HG02642 (cell line): ENCODE results near the gene NOB1.

Experiments
- ATAC-seq: cut with Tn5 transposase; IDR thresholded peaks from one replicate; pipeline ENCODE4 v1.9.1; 2021; ENCODE audit warnings: mild to moderate bottlenecking; ENCODE audit not compliant: unreplicated experiment, poor library complexity

NOB1 gene

DNA sequence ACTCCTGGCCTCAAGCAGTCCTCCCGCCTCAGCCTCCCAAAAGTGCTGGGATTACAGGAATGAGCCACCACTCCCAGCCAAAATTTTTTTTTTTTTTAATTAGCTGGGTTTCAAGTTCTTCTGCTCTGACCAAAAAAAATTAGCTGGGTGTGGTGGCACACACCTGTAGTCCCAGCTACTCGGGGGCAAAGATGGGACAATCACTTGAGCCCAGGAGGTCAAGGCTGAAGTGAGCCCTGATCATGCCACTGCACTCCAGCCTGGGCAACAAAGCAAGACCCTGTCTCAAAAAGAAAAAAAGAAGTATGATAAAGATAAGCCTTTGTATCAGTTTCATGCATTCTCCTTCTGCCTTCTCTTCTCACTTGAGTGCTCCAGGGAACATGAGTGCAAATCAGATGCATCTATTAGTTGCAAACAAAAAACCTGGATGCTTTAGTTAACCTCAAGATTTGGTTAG lies 30.3 kb downstream of the NOB1 start:
- no peak for ATAC-seq

DNA sequence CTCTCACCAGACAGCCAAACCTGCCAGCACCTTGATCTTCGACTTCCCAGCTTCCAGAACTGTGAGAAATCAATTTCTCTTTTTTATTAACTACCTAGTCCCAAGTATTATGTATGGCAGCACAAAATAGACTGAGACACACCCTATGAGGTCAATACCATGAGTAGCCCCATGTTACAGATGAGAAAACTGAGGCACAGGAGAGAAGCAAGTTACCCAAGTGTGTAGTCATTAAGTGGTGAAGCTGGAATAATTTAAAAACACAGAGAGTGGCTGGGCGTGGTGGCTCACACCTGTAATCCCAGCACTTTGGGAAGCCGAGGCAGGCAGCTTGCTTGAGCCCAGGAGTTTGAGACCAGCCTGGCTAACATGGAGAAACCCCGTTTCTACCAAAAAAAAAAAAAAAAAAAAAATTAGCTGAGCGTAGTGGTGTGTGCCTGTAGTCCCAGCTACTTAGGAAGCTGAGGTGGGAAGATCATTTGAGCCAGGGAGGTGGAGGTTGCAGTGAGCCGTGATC lies 33.2 kb downstream of the NOB1 start:
- no peak for ATAC-seq

DNA sequence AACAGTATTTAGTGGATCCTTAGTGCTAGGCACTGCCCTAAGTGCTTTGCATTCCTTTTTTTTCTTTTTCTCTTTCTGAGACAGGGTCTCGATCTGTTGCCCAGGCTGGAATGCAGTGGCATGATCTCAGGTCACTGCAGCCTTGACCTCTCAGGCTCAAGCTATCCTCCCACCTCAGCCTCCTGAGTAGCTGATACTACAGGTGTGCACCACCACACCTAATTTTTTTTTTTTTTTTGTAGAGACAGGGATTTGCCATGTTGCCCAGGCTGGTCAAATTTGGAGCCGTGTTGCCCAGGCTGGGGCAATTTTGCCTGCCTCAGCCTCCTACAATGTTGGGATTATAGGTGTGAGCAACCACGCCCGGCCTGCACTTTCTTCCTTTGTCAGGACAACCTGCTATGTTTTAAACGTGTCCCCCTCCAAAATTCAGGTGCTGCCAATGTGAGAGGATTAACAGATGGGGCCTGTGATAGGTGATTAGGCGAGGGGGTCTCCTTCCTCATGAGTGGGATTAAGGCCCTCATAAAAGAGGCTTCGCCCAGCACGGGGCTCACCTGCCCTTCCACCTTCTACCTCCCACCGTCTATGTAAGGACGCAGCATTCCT lies 33.8 kb downstream of the NOB1 start:
- no peak for ATAC-seq

DNA sequence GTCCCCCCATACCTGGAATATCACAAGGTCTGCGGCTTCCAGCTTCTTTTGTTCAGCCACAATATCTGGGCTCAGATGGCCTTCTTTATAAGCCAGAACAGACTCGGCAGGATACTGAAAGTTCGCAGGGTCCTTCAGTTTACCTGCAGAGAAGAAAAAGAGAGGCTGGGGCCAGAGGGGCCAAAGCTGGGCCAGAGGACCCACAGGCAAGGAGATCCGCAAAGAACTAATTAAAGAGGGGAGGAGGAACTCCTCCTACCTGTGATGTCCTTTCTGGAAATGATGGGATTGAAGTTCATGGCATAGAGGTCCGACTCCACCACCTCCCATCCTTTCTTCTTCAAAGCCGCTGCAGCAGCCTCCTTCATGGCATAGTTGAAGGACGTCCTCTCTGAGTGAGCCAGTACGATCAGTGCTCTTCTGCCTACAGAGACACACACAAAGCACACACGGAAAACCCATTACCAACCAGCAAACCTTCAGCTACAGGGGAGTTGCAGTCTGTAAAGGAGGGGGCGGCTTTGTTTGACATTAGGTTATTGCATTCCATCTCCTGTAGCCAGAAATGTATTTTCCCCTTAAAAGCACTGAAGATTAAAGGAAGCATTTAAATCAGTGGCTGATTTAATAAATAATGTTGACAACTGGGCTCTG lies 36.5 kb downstream of the NOB1 start:
- no peak for ATAC-seq

DNA sequence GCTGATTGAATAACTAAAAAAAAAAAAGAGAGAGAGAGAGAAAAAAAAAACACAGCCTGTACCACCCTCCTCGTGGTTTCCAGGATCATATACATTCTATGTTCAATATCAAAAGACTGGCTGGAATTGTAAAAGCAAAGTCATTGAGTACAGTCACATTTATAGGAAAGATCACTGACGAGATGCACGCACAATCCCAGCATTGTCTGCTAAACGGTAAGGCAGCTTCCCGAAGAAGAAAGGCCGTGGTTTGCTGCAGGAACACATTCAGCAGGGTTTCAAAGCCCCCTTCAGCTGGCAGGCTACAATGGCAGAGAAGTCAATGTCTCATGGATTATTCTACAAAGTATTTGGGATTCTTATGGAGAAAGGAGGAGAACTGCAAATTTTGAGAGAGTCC lies 37.7 kb downstream of the NOB1 start:
- no peak for ATAC-seq

DNA sequence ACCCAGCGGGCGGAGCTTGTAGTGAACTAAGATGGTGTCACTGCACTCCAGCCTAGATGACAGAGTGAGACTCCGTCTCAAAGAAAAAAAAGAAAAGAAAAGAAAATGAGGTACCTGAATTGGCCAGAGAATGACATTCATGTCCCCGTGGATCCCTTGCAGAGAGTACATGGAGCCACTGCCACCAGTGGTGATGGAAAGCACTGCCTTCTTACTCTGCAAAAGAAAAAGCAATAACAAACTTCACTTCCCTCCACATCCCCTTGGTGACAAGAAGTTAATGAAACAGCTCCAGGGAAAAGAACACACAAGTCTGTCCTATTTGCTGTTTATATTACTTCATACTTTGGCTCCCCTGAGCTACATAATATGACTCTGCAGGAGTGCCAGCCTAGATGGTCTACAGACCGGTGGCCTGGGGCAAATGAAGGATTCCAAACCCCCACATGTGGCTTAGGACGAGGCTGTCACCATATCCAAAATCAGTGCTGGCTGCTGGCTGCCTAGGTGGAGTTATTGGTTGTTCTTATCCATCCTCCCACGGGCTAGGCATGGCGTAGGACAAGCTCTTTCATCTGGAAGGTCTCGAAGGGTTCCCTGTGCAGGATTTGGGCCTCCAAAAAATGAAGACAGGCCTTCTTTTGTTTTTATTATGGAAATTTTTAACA lies 41.7 kb downstream of the NOB1 start:
- no peak for ATAC-seq

DNA sequence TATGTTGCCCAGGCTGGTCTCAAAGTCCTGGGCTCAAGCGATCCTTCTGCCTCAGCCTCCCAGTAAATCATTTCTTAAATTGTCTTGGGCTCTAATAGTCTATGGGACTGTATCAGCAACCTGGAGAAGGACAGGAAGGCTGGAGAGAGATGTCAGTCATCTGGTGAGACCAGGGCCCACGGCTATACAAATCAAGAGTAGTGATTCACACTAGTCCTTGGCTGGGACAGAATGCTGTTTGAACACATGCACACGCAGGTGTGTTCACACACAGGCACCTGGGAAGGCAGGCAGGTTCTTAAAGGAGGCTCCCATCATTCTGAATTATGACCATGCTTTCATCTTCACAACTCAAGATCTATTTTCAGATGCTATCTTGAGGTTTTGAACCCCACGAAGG lies 42.4 kb downstream of the NOB1 start:
- ATAC-seq, result no peak

DNA sequence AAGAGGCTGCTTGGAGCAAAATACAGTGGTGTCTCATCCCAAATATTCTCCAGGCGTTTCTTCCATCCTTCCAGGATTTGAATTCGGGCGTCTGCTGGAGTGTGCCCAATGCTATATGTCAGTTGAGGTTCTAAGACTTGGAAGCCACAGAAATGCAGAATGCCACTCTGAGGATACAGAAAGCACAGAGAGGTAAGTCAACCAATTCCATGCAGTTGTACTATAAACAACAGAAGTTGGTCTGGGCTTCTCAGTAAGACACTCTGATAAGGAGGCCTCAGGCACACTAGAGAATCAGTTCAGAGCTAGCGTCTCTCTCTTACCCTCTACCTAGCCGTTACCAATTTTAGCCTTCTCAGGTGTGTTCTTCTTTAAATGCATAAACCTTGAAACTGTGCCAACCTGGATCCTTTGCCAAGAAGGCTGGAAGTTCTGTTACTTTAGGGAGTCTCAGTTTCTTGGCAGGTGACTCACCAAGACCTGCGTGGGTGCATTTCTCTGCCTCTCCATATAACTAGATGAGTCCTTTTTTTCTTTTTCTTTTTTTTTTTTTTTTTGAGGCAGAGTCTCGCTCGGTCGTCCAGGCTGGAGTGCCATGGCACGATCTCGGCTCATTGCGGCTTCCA lies 43.5 kb downstream of the NOB1 start:
- no peak for ATAC-seq

DNA sequence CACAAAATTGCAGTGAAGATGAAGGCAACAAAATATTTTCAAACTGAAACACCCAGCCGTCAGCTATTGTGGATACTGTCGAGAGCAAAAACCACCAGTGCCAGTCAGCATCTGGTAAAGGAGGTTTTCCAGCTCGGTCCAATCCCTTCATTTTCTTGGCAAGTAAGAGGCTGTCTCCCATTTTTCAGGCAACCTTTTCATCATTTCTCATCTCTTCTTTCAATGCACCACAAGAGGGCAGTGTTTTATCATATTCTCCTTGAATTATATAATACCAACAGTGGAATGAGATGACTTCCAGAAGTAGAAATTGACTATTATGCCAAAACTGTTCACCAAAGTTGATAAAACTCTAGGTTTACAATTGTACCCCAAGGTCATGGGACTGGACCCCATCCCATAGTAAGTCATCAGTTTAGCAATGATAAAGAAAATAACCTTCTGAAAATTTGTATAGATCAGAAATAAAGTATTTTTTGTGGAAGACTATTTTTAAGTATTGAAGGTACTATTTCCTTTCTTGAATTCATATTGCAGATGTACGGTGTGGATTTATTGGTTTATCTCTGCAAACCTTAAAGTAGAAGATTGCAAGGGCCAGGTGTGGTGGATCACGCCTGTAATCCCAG lies 45.2 kb downstream of the NOB1 start:
- ATAC-seq, result no peak

DNA sequence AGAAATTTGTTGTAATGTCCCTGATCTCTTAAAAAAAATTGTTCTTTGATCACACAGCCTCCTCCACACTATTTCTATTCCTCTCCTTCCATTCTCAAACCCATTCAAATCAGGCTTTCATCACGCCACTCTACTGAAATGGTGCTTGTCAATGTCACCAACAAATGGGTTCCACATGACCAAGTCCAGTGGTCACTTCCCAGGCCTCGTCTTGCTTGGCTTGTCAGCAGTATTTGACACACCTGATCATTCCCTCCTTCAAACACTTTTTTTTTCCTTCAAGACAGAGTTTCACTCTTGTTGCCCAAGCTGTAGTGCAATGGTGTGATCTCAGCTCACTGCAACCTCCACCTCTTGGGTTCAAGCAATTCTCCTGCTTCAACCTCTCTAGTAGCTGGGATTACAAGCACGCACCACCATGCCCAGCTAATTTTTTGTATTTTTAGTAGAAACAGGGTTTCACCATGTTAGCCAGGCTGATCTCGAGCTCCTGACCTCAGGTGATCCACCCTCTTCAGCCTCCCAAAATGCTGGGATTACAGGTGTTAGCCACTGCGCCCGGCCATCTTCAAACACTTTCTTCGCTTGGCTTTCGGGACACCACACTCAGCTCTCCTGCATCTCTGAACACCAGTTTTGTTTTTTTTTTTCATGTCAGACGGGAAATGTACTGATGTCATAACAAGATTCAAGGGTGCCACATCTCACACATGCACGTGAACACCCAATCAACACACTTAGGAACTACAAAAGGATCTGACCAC lies 46.6 kb downstream of the NOB1 start:
- no peak for ATAC-seq

DNA sequence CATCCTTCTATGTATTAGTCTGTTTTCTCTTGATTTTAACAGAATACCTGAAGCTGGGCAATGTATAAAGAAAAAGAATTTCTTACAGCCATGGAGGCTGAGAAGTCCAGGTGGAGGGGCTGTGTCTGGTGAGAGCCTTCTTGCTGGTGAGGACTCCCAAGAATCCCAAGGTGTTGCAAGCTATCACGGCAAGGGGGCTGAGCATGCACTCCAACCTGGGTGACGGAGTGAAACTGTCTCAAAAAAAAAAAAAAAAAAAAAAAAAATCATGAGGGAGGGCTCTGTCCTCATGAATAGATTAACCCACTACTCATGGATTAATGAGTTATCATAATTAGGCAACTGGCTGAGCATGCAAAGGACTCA lies 47.8 kb downstream of the NOB1 start:
- ATAC-seq, result no peak

DNA sequence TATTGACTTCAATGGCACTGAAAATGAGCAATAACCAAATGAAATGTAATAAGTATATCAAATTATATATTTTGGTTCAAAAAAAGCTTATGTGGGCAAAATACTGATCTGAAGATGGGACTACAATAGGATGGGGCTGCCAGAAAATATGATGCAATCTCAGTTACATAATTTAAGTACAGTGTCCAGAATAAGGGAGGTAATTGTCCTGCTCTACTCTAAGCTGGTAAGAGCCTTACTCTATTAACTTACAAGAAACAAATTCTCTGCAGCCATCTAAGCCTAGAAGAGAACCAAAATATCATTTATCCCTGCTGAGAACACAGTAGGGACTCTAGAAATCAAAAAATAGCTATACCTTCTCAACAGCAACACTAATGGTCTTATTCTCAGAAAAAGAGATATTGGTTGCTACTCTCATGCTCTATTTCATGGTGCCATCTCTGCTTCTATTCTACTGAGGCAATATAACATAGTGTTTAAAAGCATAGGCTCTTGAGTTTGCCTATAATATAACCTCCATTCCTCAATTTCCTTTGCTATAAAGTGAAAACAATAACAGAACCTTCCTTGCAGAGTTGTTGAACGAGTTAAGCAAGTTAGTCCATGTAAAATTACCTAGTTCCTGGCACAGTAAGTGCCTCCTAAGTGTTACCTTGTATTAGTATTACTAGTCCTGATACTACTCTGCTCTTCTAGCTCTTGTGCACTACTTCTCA lies 48.3 kb downstream of the NOB1 start:
- no peak for ATAC-seq

DNA sequence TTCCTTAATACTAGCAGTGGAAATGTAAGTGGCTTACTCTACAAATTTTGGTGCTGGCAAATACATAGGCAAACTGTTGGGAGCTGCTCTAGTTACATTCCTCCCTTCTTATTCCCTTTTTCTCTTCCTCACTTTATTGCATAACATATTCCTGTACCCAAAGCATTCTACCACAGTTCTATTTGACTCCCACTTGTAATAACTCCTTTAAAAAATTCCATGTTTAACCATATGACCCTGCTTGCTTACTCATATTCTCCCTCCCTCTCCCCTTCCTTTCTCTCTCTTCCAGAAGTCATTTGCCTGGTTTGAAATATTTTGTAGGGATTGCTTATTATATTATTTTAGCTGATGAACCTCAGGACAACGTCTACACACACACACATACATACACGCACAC lies 51.1 kb downstream of the NOB1 start:
- no peak for ATAC-seq

DNA sequence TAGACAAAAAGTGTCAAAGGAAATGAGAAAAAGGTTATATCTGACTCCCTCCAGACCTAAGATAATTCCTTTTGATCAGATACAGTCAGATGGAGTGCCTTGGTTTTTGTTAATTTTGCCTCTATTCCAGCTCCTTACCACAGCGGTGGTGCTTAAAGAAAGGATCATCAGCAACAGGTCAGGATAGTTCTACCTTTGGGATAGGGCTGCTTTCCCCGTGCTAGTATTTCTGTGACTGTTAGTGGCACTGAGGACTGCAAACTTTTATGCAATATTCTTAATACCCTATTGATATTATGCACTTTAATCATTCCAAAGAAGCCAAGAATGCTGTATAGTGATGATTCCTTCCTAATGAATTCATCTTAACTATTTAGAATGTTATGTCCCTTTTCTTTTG lies 52.9 kb downstream of the NOB1 start:
- ATAC-seq, result no peak

DNA sequence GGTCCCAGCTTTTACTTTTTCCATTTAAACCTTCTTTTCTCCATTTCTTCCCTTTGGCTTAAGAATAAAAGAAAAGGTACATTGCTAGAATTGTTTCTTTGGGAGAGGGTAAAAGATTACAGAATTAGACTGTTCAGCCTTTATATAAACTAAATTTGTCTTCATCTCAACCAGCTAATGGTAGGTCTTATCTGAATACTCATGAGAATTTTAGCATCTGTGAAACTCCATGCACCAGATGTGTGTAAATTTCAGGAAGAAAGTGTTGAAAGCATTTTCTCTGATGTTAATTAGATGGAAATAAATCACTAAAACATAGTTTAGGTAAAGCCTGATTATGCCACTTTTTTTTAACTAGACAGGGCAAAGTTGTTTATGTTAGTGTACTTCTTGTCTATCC lies 53.3 kb downstream of the NOB1 start:
- no peak for ATAC-seq

DNA sequence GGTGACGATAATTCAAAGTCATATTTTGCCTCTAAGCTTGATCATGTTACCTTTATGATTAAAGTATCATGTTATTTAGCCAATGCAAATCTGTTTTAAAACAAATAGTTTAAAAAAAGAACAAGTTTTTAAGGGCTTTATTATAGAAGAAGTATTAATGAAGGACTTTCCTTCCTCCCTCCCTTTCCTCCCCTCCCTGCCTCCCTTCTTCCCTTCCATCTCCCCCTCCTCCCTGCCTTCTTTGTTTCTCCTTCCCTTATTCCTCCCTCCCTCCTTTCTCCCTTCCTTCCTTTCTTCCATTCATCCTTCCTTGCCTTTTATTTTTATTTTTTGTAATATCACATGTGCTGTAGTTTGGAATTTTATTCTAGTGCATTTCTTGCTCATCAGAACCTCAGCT lies 54.8 kb downstream of the NOB1 start:
- ATAC-seq, result no peak

DNA sequence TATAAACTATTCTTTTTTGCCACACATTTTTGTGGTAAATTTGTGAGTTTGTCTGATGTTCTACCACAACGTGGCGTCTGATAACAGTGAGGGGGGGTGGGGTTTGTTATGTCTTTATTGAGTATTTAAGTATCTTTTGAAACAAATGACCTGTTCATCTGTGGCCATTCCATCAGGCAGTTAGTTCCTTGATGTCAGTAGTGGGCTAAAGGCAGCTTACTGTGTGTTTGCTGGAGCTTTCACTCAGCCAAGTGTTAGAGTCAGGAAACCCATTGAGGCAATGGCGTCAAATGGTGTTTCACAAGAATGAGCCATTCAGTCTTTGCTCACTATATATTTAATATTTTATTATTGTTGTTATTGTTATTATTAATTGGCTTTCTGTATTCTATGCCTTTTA lies 56.3 kb downstream of the NOB1 start:
- no peak for ATAC-seq

DNA sequence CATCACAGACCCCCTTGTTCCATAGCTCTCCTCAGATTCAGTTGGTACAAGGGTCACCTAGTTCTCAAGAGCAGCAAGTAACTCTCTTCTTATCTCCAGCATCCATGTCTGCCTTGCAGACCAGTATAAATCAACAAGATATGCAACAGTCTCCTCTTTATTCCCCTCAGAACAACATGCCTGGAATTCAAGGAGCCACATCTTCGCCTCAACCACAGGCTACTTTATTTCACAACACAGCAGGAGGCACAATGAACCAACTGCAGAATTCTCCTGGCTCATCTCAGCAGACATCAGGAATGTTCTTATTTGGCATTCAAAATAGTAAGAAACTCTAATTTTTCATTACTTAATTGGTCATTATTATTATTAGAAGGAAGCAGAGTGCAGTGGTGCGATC lies 60.8 kb downstream of the NOB1 start:
- no peak for ATAC-seq
